ENCODE measurements around the gene AP2M1. TPM values are rescaled to one million over a fixed set of nuclear protein-coding genes. Genes with fewer than 3 reads are reported as not detected.

AP2M1 gene
- total RNA-seq, 1 donor from 2014 or later: 315 TPM

GRCh38 chr3:184203526-184203925 is 28.9 kb downstream of the AP2M1 start:
- Mint-ChIP-seq H3K27me3 (ENCODE audit: unreplicated experiment) (no peaks in the 10 kb centered on the region), H3K36me3 (ENCODE audit: unreplicated experiment) (no peaks in the 10 kb centered on the region)
- TF ChIP-seq, protein P1, sequence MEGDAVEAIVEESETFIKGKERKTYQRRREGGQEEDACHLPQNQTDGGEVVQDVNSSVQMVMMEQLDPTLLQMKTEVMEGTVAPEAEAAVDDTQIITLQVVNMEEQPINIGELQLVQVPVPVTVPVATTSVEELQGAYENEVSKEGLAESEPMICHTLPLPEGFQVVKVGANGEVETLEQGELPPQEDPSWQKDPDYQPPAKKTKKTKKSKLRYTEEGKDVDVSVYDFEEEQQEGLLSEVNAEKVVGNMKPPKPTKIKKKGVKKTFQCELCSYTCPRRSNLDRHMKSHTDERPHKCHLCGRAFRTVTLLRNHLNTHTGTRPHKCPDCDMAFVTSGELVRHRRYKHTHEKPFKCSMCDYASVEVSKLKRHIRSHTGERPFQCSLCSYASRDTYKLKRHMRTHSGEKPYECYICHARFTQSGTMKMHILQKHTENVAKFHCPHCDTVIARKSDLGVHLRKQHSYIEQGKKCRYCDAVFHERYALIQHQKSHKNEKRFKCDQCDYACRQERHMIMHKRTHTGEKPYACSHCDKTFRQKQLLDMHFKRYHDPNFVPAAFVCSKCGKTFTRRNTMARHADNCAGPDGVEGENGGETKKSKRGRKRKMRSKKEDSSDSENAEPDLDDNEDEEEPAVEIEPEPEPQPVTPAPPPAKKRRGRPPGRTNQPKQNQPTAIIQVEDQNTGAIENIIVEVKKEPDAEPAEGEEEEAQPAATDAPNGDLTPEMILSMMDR (IDR thresholded peaks at IDR 0.05; ENCODE audit: partially characterized antibody, unreplicated experiment): no peak

DNA sequence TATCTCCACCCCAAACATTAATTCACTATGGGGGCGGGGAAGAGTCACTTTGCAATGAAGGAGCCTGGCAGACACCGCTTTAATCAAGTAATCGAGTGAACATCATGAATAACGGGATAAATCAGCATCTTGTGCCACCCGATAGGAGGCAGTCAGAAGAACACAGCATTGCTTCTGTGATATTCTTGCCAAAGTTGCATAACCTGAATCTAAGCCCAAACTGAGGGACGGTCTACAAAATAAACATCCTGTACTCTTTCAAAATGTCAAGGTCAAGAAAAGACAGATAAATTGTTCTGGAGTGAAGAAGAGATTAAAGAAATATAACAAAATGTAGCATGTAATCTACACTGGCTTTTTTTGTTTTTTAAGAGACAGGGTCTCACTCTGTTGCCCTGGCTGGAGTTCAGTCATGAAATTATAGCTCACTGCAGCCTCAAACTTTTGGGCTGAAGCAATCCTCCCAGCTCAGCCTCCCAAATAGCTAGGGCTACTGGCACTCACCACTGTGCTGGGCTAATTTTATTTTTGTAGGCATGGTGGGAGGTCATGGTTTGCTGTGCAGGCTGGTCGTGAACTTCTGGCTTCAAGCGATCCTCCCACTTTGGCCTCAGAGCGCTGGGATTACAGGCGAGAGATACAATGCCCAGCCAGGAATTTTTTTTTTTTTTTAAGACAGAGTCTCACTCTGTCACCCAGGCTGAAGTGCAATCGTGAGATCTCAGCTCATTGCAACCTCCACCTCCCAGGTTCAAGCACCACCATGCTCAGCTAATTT is 34.7 kb downstream of the AP2M1 start:
- DNase-seq: no peak
- Mint-ChIP-seq H3K36me3 (ENCODE audit: unreplicated experiment) (no peaks in the 10 kb centered on the region), H3K9me3 (ENCODE audit: unreplicated experiment) (no peaks in the 10 kb centered on the region), H3K4me3 (ENCODE audit: unreplicated experiment) (no peak overlapping the region), H3K27ac (ENCODE audit: unreplicated experiment) (no peak overlapping the region), H3K4me1 (ENCODE audit: low read depth, unreplicated experiment) (no peaks in the 10 kb centered on the region), H3K27me3 (ENCODE audit: unreplicated experiment) (no peaks in the 10 kb centered on the region)
- TF ChIP-seq, protein P1 (IDR thresholded peaks at IDR 0.05; ENCODE audit: partially characterized antibody, unreplicated experiment): no peak

More at GRCh38 chr3:184203526-184203925, 28.9 kb downstream of the AP2M1 start:
- DNase-seq: no peak
- Mint-ChIP-seq H3K27ac (ENCODE audit: unreplicated experiment) (no peak overlapping the region), H3K4me1 (ENCODE audit: low read depth, unreplicated experiment) (no peaks in the 10 kb centered on the region), H3K9me3 (ENCODE audit: unreplicated experiment) (no peaks in the 10 kb centered on the region), H3K4me3 (ENCODE audit: unreplicated experiment) (no peak overlapping the region)

DNA sequence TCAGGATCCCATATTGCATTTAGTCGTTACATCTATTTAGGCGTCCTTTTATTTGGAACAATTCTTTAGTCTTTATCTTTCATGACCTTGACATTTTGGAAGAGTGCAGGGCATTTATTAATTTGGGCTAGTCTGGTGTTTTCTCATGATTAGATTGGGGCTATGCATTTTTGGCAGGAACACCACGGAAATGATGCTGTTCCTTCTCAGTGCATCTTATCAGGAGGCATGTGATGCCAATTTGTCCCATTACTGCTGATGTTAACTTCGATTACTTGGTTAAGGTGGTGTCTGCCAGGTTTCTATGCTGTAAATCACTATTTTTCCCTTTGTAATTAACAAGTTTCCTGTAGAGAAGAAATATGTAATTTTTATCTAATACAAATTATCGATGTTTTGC is 36.6 kb downstream of the AP2M1 start:
- Mint-ChIP-seq H3K27ac (ENCODE audit: unreplicated experiment) (no peak overlapping the region), H3K4me1 (ENCODE audit: low read depth, unreplicated experiment) (no peaks in the 10 kb centered on the region), H3K4me3 (ENCODE audit: unreplicated experiment) (no peak overlapping the region), H3K9me3 (ENCODE audit: unreplicated experiment) (no peaks in the 10 kb centered on the region), H3K27me3 (ENCODE audit: unreplicated experiment) (no peaks in the 10 kb centered on the region), H3K36me3 (ENCODE audit: unreplicated experiment) (no peaks in the 10 kb centered on the region)
- TF ChIP-seq, protein P1 (IDR thresholded peaks at IDR 0.05; ENCODE audit: partially characterized antibody, unreplicated experiment): no peak
- no peak for DNase-seq

DNA sequence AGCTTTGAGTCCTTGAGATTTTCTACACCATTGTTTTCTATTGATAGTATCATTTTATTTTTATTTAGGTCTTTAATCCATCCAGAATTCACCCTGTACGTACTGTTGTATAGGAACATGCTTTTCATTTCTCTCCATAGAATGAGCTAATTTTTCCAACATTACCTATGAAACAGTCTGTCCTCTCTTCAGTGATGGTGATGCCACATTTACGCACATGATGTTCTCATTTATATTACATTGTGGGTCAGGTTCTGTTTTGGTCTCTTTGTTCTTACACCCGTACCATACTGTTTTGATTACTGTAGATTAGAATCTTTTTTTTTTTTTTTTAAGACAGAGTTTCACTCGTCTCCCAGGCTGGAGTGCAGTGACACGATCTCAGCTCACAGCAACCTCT is 37.1 kb downstream of the AP2M1 start:
- Mint-ChIP-seq H3K9me3 (ENCODE audit: unreplicated experiment) (no peaks in the 10 kb centered on the region), H3K4me3 (ENCODE audit: unreplicated experiment) (no peak overlapping the region), H3K27me3 (ENCODE audit: unreplicated experiment) (no peaks in the 10 kb centered on the region), H3K27ac (ENCODE audit: unreplicated experiment) (no peak overlapping the region), H3K36me3 (ENCODE audit: unreplicated experiment) (no peaks in the 10 kb centered on the region), H3K4me1 (ENCODE audit: low read depth, unreplicated experiment) (no peaks in the 10 kb centered on the region)
- no peak for DNase-seq
- TF ChIP-seq, protein P1 (IDR thresholded peaks at IDR 0.05; ENCODE audit: partially characterized antibody, unreplicated experiment): no peak

DNA sequence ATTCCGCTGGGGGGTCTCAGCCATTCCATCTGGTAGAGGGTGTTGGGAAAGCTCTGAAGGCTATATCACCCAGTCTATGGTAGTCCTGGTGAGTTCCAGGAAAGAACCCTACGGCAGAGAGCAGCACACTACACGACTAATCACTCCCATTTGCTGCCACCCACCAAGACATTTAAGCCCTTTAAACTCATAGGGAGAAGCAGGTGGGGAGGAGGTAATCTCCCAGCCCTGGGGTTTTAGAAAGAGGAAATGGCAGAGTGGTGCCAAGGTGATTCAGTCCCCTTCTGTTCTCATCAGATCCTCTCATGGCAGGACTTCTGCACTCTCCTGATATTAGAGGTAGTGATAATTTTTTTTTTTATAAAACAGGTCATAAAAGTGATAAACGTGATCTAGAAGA is 44.2 kb downstream of the AP2M1 start:
- Mint-ChIP-seq H3K27me3 (ENCODE audit: unreplicated experiment) (no peaks in the 10 kb centered on the region), H3K9me3 (ENCODE audit: unreplicated experiment) (no peaks in the 10 kb centered on the region), H3K4me3 (ENCODE audit: unreplicated experiment) (no peak overlapping the region), H3K27ac (ENCODE audit: unreplicated experiment) (no peak overlapping the region), H3K4me1 (ENCODE audit: low read depth, unreplicated experiment) (no peaks in the 10 kb centered on the region), H3K36me3 (ENCODE audit: unreplicated experiment) (no peaks in the 10 kb centered on the region)
- TF ChIP-seq, protein P1 (IDR thresholded peaks at IDR 0.05; ENCODE audit: partially characterized antibody, unreplicated experiment): no peak
- no peak for DNase-seq

Data from glutamatergic neuron (in vitro differentiated cells).